ENCODE measurements around the gene CDV3. TPM values are rescaled to one million over a fixed set of nuclear protein-coding genes. Genes with fewer than 3 reads are reported as not detected.

The CDV3 gene
- total and polyA plus RNA-seq, 9 of the 15 experiments (the other 6 are each of a cell fraction or from before 2014, with no cell fraction given): 72.3 to 273 (median 116) TPM

DNA sequence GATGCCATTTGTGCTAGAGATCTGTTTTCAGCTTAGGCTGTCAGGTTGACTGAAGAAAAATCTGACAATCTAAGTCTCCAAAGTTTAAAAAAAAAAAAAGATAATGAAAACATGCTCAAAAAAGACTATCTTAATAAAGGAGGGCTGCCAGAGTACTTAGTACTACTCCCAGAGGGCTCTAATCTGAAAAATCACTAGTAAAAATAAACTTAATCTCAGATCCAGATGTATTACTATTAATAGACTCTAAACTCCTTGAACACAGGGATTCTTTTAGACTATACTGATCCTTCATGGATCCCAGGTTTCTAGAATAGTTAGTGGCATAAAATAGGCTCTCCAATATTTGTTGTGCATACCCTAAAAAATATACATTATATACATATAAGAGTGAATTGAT, 54.3 kb downstream of the CDV3 start:
- Histone ChIP-seq H3K4me2 (ENCODE audit: insufficient read depth, low read length) (no peak overlapping the region), H3K27me3 (ENCODE audit: control insufficient read depth in 2 of 2, insufficient read depth in 2 of 2, low read length in 2 of 2) (no peaks in the 10 kb centered on the region), H2AFZ (ENCODE audit: low read depth, low read length) (no peak overlapping the region), H3K9me3 (replicated peaks; ENCODE audit: control insufficient read depth, insufficient read depth, low read depth, low read length) (no peaks in the 10 kb centered on the region), H3K36me3 (ENCODE audit: control insufficient read depth, insufficient read depth, low read length) (peaks cover 77% of the 10 kb centered on the region), H3K9me1 (ENCODE audit: control insufficient read depth, insufficient read depth, low read length) (no peaks in the 10 kb centered on the region), H3K27ac (ENCODE audit: extremely low read depth, low read depth, low read length) (no peak overlapping the region), H3K79me2 (ENCODE audit: control insufficient read depth, insufficient read depth, low read length) (no peaks in the 10 kb centered on the region), H3K9ac (ENCODE audit: insufficient read depth in 1 of 2, low read depth in 2 of 2, low read length in 2 of 2) (no peak overlapping the region), H4K20me1 (replicated peaks; ENCODE audit: control insufficient read depth, insufficient read depth, low read length) (no peaks in the 10 kb centered on the region), H3K4me3 (no peak overlapping the region), H3K4me1 (replicated peaks in 1 of 2; ENCODE audit: control insufficient read depth in 2 of 2, insufficient read depth in 2 of 2, low read length in 2 of 2) (no peaks in the 10 kb centered on the region)
- in situ Hi-C loops (cut with MboI): no loop called here
- POLR2A ChIA-PET: no interaction called here
- TF ChIP-seq, protein P1, sequence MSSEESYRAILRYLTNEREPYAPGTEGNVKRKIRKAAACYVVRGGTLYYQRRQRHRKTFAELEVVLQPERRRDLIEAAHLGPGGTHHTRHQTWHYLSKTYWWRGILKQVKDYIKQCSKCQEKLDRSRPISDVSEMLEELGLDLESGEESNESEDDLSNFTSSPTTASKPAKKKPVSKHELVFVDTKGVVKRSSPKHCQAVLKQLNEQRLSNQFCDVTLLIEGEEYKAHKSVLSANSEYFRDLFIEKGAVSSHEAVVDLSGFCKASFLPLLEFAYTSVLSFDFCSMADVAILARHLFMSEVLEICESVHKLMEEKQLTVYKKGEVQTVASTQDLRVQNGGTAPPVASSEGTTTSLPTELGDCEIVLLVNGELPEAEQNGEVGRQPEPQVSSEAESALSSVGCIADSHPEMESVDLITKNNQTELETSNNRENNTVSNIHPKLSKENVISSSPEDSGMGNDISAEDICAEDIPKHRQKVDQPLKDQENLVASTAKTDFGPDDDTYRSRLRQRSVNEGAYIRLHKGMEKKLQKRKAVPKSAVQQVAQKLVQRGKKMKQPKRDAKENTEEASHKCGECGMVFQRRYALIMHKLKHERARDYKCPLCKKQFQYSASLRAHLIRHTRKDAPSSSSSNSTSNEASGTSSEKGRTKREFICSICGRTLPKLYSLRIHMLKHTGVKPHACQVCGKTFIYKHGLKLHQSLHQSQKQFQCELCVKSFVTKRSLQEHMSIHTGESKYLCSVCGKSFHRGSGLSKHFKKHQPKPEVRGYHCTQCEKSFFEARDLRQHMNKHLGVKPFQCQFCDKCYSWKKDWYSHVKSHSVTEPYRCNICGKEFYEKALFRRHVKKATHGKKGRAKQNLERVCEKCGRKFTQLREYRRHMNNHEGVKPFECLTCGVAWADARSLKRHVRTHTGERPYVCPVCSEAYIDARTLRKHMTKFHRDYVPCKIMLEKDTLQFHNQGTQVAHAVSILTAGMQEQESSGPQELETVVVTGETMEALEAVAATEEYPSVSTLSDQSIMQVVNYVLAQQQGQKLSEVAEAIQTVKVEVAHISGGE (CRISPR knock-in tag; IDR thresholded peaks at IDR 0.05): no peak
- TF ChIP-seq SMAD4 (CRISPR knock-in tag; conservative IDR thresholded peaks at IDR 0.05) (no peak), HCFC1 (IDR thresholded peaks at IDR 0.05; ENCODE audit: low read depth, low read length) (no peak), ZNF282 (CRISPR knock-in tag; IDR thresholded peaks at IDR 0.05) (no peak), COPS2 (conservative IDR thresholded peaks at IDR 0.05) (no peak), TBP (optimal IDR thresholded peaks at IDR 0.05; ENCODE audit: low read depth, low read length) (no peak), PML (IDR thresholded peaks at IDR 0.05; ENCODE audit: low read length) (no peak), DDX20 (tag; IDR thresholded peaks at IDR 0.05; ENCODE audit: low read depth) (no peak), TFAM (CRISPR knock-in tag; conservative IDR thresholded peaks at IDR 0.05) (no peak), MAFF (IDR thresholded peaks at IDR 0.05; ENCODE audit: low read length) (no peak), SMC3 (conservative IDR thresholded peaks at IDR 0.05; ENCODE audit: insufficient read depth, low read depth, low read length) (no peak), FOXK1 (CRISPR knock-in tag; IDR thresholded peaks at IDR 0.05; ENCODE audit: borderline replicate concordance) (no peak), ZNF140 (CRISPR knock-in tag; IDR thresholded peaks at IDR 0.05) (no peak)
- TF ChIP-seq, protein P2, sequence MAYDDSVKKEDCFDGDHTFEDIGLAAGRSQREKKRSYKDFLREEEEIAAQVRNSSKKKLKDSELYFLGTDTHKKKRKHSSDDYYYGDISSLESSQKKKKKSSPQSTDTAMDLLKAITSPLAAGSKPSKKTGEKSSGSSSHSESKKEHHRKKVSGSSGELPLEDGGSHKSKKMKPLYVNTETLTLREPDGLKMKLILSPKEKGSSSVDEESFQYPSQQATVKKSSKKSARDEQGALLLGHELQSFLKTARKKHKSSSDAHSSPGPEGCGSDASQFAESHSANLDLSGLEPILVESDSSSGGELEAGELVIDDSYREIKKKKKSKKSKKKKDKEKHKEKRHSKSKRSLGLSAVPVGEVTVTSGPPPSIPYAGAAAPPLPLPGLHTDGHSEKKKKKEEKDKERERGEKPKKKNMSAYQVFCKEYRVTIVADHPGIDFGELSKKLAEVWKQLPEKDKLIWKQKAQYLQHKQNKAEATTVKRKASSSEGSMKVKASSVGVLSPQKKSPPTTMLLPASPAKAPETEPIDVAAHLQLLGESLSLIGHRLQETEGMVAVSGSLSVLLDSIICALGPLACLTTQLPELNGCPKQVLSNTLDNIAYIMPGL (CRISPR knock-in tag; IDR thresholded peaks at IDR 0.05): no peak
- TF ChIP-seq, protein P3, sequence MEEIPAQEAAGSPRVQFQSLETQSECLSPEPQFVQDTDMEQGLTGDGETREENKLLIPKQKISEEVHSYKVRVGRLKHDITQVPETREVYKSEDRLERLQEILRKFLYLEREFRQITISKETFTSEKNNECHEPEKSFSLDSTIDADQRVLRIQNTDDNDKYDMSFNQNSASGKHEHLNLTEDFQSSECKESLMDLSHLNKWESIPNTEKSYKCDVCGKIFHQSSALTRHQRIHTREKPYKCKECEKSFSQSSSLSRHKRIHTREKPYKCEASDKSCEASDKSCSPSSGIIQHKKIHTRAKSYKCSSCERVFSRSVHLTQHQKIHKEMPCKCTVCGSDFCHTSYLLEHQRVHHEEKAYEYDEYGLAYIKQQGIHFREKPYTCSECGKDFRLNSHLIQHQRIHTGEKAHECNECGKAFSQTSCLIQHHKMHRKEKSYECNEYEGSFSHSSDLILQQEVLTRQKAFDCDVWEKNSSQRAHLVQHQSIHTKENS (CRISPR knock-in tag; IDR thresholded peaks at IDR 0.05): no peak
- TF ChIP-seq, protein P4, sequence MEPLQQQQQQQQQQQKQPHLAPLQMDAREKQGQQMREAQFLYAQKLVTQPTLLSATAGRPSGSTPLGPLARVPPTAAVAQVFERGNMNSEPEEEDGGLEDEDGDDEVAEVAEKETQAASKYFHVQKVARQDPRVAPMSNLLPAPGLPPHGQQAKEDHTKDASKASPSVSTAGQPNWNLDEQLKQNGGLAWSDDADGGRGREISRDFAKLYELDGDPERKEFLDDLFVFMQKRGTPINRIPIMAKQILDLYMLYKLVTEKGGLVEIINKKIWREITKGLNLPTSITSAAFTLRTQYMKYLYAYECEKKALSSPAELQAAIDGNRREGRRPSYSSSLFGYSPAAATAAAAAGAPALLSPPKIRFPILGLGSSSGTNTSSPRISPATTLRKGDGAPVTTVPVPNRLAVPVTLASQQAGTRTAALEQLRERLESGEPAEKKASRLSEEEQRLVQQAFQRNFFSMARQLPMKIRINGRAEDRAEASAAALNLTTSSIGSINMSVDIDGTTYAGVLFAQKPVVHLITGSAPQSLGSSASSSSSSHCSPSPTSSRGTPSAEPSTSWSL (CRISPR knock-in tag; IDR thresholded peaks at IDR 0.05; ENCODE audit: borderline replicate concordance): no peak
- no TSS peak for BruUV-seq (replicated peaks)
- FAIRE-seq (no peak), ATAC-seq (no peak), DNase-seq (ENCODE audit: extremely low read depth in 1 of 4, low spot score in 3 of 4) (no peak)
- CTCF ChIA-PET (ENCODE audit: low intra/inter-chr PET ratio): no interaction called here
- intact Hi-C loops (cut with micrococcal nuclease): no loop called here
